Peyer's patch (tissue), 4 donors: ENCODE data around the gene MSL2.

Experiments
- CTCF ChIP-seq, 6 experiments: fragments of 450-650 bp in 4 of 6; fragments of 200-600 bp in 2 of 6; sonication (generic) in 1 of 6; IDR thresholded peaks; one replicate each; pipeline ENCODE4 v1.5.1; 2017 to 2019; ENCODE audit warnings: antibody characterized with exemption in 6 of 6, mild to moderate bottlenecking in 3 of 6, moderate library complexity in 1 of 6
- POLR2A ChIP-seq, 2 donors: fragments of 450-650 bp; IDR thresholded peaks; one replicate each; pipeline ENCODE4 v1.5.1; 2017; ENCODE audit warnings: antibody characterized with exemption in 2 of 2, mild to moderate bottlenecking in 2 of 2, moderate library complexity in 2 of 2

- TF ChIP-seq POLR2A (IDR thresholded peaks at IDR 0.05) (no peak), CTCF (IDR thresholded peaks at IDR 0.05) (no peak)
Measured at GRCh38 chr3:136141291-136141785, 54.8 kb downstream of the MSL2 start.
